Large intestine (tissue), 3 donors: ENCODE results near the gene SCO2. TPM values are rescaled to one million over a fixed set of nuclear protein-coding genes. Genes with fewer than 3 reads are reported as not detected.
A peak's percentile ranks its signal among the peaks of the same experiment; 100 is the strongest.

Experiments used
- DNase-seq, 2 donors: peaks; one replicate each; pipeline versions ENCODE4 v3.0.0 to v3.0.0-alpha.2; 2013
- H3K27ac ChIP-seq: one replicate; pipeline ENCODE4 v1.5.1; 2013; ENCODE audit warnings: low read length
- H3K27me3 ChIP-seq: 2 replicates; pipeline ENCODE4 v1.6.1; 2013; ENCODE audit warnings: low read length; ENCODE audit not compliant: control insufficient read depth, insufficient read depth
- H3K36me3 ChIP-seq: 2 replicates; pipeline ENCODE4 v1.6.1; 2013; ENCODE audit warnings: low read length; ENCODE audit not compliant: control insufficient read depth, insufficient read depth
- H3K4me1 ChIP-seq: one replicate; pipeline ENCODE4 v1.6.1; 2013; ENCODE audit warnings: low read length; ENCODE audit not compliant: control insufficient read depth, insufficient read depth
- H3K4me3 ChIP-seq: one replicate; pipeline ENCODE4 v1.5.1; 2013; ENCODE audit warnings: low read length
- H3K9me3 ChIP-seq: one replicate; pipeline ENCODE4 v1.6.1; 2013; ENCODE audit warnings: mild to moderate bottlenecking, low read depth, low read length, moderate library complexity; ENCODE audit not compliant: control insufficient read depth
- WGBS: methylation state at CpG from one replicate; pipeline ENCODE4 v1.1.5; 2013; ENCODE audit warnings: low lambda C conversion rate; ENCODE audit not compliant: insufficient coverage; 5-methylcytosine and 5-hydroxymethylcytosine counted together
- polyA plus RNA-seq: library from polyadenylated mRNA; unstranded; fragments of 120-200 nt; gene quantifications from one replicate; pipeline ENCODE4 v1.2.1, GENCODE V29; 2013

The SCO2 gene
- polyA plus RNA-seq, 1 donor = 1.8 TPM

- no CpG with 5 or more reads among the region's 62 CpGs for WGBS
- Histone ChIP-seq H3K4me3 (peak overlapping the region; percentile 72), H3K4me1 (peaks cover 55% of the 10 kb centered on the region), H3K36me3 (peaks cover 5% of the 10 kb centered on the region), H3K27me3 (peaks cover 15% of the 10 kb centered on the region), H3K9me3 (no peaks in the 10 kb centered on the region), H3K27ac (peak overlapping the region; percentile 61)
- peak in 1 of 2 donors; percentile 59 for DNase-seq
These were observed 51.3 kb downstream of the SCO2 start for GRCh38 chr22:50473855-50474671.

Other genes with a start within 250 kb of the SCO2 start
- 65.0 TPM for gene PLXNB2, start 218.0 kb downstream of the SCO2 start, polyA plus RNA-seq
- gene DENND6B, start 198.6 kb downstream of the SCO2 start, polyA plus RNA-seq = 7.1 TPM
- gene PPP6R2, start 182.3 kb downstream of the SCO2 start, polyA plus RNA-seq = 46.9 TPM
- gene SBF1, start 50.6 kb downstream of the SCO2 start, polyA plus RNA-seq = 37.5 TPM
- 11.2 TPM for gene ADM2, start 44.1 kb downstream of the SCO2 start, polyA plus RNA-seq
- gene MIOX, start 38.7 kb downstream of the SCO2 start, polyA plus RNA-seq = 0.60 TPM
- 48.8 TPM for gene LMF2, start 17.9 kb downstream of the SCO2 start, polyA plus RNA-seq
- gene NCAPH2, start 17.4 kb downstream of the SCO2 start, polyA plus RNA-seq = 31.2 TPM
- gene TYMP, start 4.4 kb upstream of the SCO2 start, polyA plus RNA-seq = 10.5 TPM
- gene KLHDC7B, start 20.3 kb upstream of the SCO2 start, polyA plus RNA-seq = 0.18 TPM
- gene SYCE3, start 37.3 kb upstream of the SCO2 start, polyA plus RNA-seq = not detected
- 19.8 TPM for gene CPT1B, start 52.8 kb upstream of the SCO2 start, polyA plus RNA-seq
- gene CHKB, start 57.3 kb upstream of the SCO2 start, polyA plus RNA-seq = 106 TPM
- gene MAPK8IP2, start 75.2 kb upstream of the SCO2 start, polyA plus RNA-seq = 5.4 TPM
- gene ARSA, start 102.6 kb upstream of the SCO2 start, polyA plus RNA-seq = 45.7 TPM
- gene SHANK3, start 147.2 kb upstream of the SCO2 start, polyA plus RNA-seq = 16.7 TPM
- 0.48 TPM for gene ACR, start 212.6 kb upstream of the SCO2 start, polyA plus RNA-seq